Sigmoid colon (tissue), 4 donors: ENCODE data around the gene CYP2S1.

Source experiments
- POLR2A ChIP-seq, 2 donors: fragments of 450-650 bp; IDR thresholded peaks; one replicate each; pipeline ENCODE4 v1.6.1; 2016; ENCODE audit warnings: antibody characterized with exemption in 2 of 2, mild to moderate bottlenecking in 2 of 2, moderate library complexity in 2 of 2
- POLR2AphosphoS5 ChIP-seq, 4 donors: sonication (generic); formaldehyde crosslinking; IDR thresholded peaks; one replicate each; pipeline ENCODE4 v1.6.1; 2017; ENCODE audit warnings: antibody characterized with exemption in 4 of 4
- TF ChIP-seq, protein P1 (sequence below), 4 experiments: fragments of 450-650 bp in 3 of 4; fragments of 200-600 bp in 1 of 4; IDR thresholded peaks; one replicate each; pipeline ENCODE4 v1.5.1; 2016 to 2019; ENCODE audit warnings: antibody characterized with exemption in 4 of 4, mild to moderate bottlenecking in 3 of 4, moderate library complexity in 2 of 4

DNA sequence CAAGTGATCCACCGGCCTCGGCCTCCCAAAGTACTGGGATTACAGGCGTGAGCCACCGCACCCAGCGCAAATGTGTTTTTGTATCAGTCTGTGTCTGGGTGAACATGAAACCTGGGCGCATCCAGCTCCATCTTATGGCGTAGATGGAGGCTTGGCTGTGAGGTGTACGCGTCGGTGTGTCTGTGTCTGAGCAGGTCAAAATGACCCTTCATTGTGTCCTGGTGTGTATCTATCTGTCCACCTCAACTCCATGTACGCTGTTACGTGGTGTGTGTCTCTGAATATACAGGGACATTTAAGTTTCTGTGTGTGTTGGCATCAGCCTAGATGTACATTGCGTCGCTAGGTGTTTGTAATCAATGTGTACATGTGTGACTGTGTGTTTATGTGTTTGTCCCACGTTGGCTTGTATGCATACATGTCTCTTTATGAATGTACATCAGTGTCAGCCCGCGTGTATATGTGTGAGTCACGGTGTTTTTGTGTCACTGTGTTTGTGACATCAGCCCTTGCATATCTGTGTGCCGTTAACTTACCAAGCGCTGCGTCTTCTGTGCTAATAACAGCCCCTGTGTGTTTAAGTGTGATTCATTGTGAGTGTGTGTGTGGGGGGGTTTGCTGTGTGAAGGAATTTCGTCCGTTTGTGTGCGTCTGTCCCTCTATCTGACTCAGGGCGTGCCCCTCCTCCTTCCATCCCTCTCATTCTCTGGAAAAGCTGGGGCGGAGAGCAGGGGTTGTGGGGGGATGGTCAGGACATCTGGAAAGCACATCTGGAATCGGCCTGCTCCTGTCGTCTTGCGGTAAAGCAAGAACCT is 32.4 kb downstream of the CYP2S1 start:
- TF ChIP-seq, protein P1, sequence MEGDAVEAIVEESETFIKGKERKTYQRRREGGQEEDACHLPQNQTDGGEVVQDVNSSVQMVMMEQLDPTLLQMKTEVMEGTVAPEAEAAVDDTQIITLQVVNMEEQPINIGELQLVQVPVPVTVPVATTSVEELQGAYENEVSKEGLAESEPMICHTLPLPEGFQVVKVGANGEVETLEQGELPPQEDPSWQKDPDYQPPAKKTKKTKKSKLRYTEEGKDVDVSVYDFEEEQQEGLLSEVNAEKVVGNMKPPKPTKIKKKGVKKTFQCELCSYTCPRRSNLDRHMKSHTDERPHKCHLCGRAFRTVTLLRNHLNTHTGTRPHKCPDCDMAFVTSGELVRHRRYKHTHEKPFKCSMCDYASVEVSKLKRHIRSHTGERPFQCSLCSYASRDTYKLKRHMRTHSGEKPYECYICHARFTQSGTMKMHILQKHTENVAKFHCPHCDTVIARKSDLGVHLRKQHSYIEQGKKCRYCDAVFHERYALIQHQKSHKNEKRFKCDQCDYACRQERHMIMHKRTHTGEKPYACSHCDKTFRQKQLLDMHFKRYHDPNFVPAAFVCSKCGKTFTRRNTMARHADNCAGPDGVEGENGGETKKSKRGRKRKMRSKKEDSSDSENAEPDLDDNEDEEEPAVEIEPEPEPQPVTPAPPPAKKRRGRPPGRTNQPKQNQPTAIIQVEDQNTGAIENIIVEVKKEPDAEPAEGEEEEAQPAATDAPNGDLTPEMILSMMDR (IDR thresholded peaks at IDR 0.05) = no peak
- TF ChIP-seq POLR2A (IDR thresholded peaks at IDR 0.05) (no peak), POLR2AphosphoS5 (IDR thresholded peaks at IDR 0.05) (peak in 2 of 4 donors; percentile 13 to 67)
